RWPE1 (cell line): Measurements from ENCODE around the gene GATC.
A peak's percentile ranks its signal among the peaks of the same experiment; 100 is the strongest.

Experiments used
- CTCF ChIA-PET: fragments of 350-600 bp; sonication (Branson Sonifier 250); formaldehyde crosslinking; extraction: SDS; loops from one replicate; lab custom pipeline; 2021; lab: Yijun Ruan, JAX
- POLR2A ChIA-PET: fragments of 400-600 bp; formaldehyde crosslinking; extraction: SDS; loops from one replicate; lab custom pipeline; 2020; ENCODE audit warnings: antibody characterized with exemption; ENCODE audit not compliant: low non-redundant PET; lab: Yijun Ruan, JAX
- DNase-seq: peaks from one replicate; pipeline ENCODE4 v3.0.0; 2012; ENCODE audit warnings: low spot score
- H3K27ac ChIP-seq: fragments of 450-650 bp; 2 replicates; pipeline ENCODE4 v1.5.1; 2017
- TF ChIP-seq, protein P1 (sequence below): fragments of 450-650 bp; conservative IDR thresholded peaks from 2 replicates; pipeline ENCODE4 v1.5.1; 2017; ENCODE audit warnings: low read depth, mild to moderate bottlenecking

GATC gene

GRCh38 chr12:120497524-120498150 is 51.4 kb downstream of the GATC start:
- TF ChIP-seq, protein P1, sequence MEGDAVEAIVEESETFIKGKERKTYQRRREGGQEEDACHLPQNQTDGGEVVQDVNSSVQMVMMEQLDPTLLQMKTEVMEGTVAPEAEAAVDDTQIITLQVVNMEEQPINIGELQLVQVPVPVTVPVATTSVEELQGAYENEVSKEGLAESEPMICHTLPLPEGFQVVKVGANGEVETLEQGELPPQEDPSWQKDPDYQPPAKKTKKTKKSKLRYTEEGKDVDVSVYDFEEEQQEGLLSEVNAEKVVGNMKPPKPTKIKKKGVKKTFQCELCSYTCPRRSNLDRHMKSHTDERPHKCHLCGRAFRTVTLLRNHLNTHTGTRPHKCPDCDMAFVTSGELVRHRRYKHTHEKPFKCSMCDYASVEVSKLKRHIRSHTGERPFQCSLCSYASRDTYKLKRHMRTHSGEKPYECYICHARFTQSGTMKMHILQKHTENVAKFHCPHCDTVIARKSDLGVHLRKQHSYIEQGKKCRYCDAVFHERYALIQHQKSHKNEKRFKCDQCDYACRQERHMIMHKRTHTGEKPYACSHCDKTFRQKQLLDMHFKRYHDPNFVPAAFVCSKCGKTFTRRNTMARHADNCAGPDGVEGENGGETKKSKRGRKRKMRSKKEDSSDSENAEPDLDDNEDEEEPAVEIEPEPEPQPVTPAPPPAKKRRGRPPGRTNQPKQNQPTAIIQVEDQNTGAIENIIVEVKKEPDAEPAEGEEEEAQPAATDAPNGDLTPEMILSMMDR: no peak
- no peak overlapping the region for H3K27ac ChIP-seq
- ChIA-PET POLR2A (no interaction called here), CTCF (no interaction called here)
- no peak for DNase-seq

GRCh38 chr12:120498870-120499515 is 52.7 kb downstream of the GATC start:
- no peak for DNase-seq
- ChIA-PET POLR2A (interaction anchor here (0.6 kb wide), 1 partner anchor 9 kb away, joined by 4 read pairs; no protein-coding TSS in a partner anchor), CTCF (interaction anchor here (0.5 to 0.6 kb wide), 2 partner anchors 42 to 51 kb away, joined by 3 read pairs; no protein-coding TSS in a partner anchor)
- TF ChIP-seq, protein P1: no peak
- H3K27ac ChIP-seq: peak overlapping the region; percentile 69

DNA sequence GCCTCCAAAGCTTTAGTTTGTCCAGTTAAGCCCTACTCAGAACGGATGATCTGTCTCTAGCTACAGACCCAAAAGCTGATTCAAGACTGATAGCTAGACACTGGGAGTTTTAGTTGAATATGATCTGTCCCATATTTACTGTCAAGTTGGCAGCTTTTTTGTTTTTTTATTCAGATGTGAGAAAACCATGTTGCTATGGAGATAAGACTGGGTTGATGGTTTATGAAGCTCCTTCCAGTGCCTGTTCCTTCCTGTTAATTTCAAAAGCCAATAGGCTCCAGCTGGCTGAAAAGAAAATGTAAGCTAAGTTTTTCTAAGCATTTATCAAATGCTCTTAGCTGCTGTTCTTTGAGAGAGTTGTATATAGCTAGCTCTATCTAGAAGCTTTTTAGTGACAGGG is 54.3 kb downstream of the GATC start:
- CTCF ChIA-PET: interaction anchor here (0.6 kb wide), 1 partner anchor 664 kb away, joined by 3 read pairs; no protein-coding TSS in a partner anchor
- POLR2A ChIA-PET: interaction anchor here (0.7 kb wide), 1 partner anchor 11 kb away, joined by 5 read pairs; no protein-coding TSS in a partner anchor
- DNase-seq: no peak

DNA sequence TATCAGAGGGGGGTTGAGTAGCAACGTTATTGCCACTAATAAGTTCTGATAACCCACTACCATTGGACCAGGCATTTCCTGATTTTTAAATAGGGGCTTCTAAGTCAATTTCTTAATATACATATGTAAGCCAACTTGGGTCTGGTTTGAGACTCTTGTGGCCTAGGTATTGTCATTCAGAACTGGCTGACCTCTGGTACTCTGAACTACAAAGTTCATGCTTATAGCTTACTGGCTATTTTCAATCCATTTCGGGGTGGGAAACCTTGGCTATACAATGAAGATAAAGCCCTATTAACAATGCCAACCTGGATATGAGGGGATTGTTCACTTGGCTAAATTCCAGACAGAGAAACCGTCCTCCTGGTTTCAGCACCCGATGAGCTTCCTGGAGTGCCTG is 58.3 kb downstream of the GATC start:
- no peak overlapping the region for H3K27ac ChIP-seq
- POLR2A ChIA-PET: no interaction called here
- DNase-seq: no peak
- CTCF ChIA-PET: no interaction called here
- TF ChIP-seq, protein P1: no peak

More for the DNA sequence above, 54.3 kb downstream of the GATC start:
- H3K27ac ChIP-seq: peak overlapping the region; percentile 69
- TF ChIP-seq, protein P1: no peak

- ChIA-PET CTCF (interaction anchor here (1.5 kb wide), 1 partner anchor 39 kb away, joined by 3 read pairs; the partner anchor contains the start of gene SRSF9), POLR2A (interaction anchor here (0.6 kb wide), 1 partner anchor 9 kb away, joined by 4 read pairs; no protein-coding TSS in a partner anchor)
- TF ChIP-seq, protein P1: no peak
- H3K27ac ChIP-seq: no peak overlapping the region
- DNase-seq: no peak
Measured at GRCh38 chr12:120508537-120508936, 62.3 kb downstream of the GATC start.
